Measurements from ENCODE around the gene GPR34.

GPR34 gene

GRCh38 chrX:41730081-41730480, 41.3 kb downstream of the GPR34 start:
- in situ Hi-C loops (cut with MboI; ENCODE audit: low sequenced_read_pairs), result no loop called here

- in situ Hi-C loops (cut with MboI; ENCODE audit: low sequenced_read_pairs), result no loop called here
These were observed 43.5 kb downstream of the GPR34 start for GRCh38 chrX:41732260-41732659.

- in situ Hi-C loops (cut with MboI; ENCODE audit: low sequenced_read_pairs), result no loop called here
These were observed 45.2 kb downstream of the GPR34 start for GRCh38 chrX:41733939-41734338.

- in situ Hi-C loops (cut with MboI; ENCODE audit: low sequenced_read_pairs), result no loop called here
These were observed 45.8 kb downstream of the GPR34 start for GRCh38 chrX:41734530-41734929.

GRCh38 chrX:41737065-41737464, 48.3 kb downstream of the GPR34 start:
- in situ Hi-C loops (cut with MboI; ENCODE audit: low sequenced_read_pairs), result no loop called here

- in situ Hi-C loops (cut with MboI; ENCODE audit: low sequenced_read_pairs), result no loop called here
These were observed 51.1 kb downstream of the GPR34 start for GRCh38 chrX:41739871-41740270.

Data from HL-60/S4 (cell line).